Measurements from ENCODE around the gene FBXL20. TPM values are rescaled to one million over a fixed set of nuclear protein-coding genes. Genes with fewer than 3 reads are reported as not detected.

Gene FBXL20
- total RNA-seq, 4 donors from 2014 or later, result 20.5 to 34.7 (median 26.6) TPM

DNA sequence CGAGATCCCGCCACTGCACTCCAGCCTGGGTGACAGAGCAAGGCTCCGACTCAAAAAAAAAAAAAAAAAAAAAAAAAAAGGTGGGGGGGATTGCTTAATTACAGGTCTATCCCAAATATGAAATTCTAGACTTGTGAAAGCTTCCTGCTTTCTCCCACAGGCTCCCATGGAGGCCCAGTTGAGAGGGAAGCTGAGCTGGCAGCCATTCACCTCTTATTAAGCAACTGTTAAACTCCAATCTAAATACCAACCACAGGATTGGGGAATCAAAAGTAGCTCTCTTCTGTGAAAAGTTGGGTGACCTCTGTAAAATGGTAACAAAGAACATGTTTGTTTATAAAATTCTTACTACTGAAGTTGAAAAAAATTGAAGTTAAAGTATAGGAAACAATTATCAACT lies 129.9 kb downstream of the FBXL20 start:
- DNase-seq, result no peak
- peaks cover 0 to 86% (median 0%) of the 10 kb centered on the region in 3 donors for H3K36me3 ChIP-seq
- TF ChIP-seq POLR2A (IDR thresholded peaks at IDR 0.05), result no peak
- TF ChIP-seq CTCF (IDR thresholded peaks at IDR 0.05), result no peak

DNA sequence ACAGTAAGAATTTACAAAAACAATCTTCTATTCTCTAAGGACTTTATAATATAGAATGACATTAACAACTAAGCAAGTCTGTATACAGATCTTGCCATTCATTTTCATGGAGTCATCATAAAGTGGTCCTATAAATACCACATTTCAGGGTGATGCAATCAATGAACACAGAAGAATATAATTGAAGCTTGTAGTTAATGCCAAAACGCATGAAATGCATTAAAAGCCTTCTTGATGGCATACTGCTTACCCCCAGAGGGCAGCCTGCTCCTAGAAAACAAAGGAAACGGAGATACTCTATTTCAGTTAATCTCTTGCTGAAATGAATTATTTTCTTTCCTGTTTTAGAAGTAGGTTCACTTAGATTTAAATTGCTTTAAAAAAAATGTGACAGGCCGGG lies 130.5 kb downstream of the FBXL20 start:
- peaks cover 0 to 90% (median 0%) of the 10 kb centered on the region in 3 donors for H3K36me3 ChIP-seq

More for the DNA sequence above, 129.9 kb downstream of the FBXL20 start:
- Histone ChIP-seq H3K4me3 (no peak overlapping the region), H3K27me3 (no peaks in the 10 kb centered on the region), H3K4me1 (no peaks in the 10 kb centered on the region), H3K27ac (no peak overlapping the region), H3K9me3 (no peaks in the 10 kb centered on the region)

GRCh38 chr17:39264119-39264518 lies 137.3 kb downstream of the FBXL20 start:
- Histone ChIP-seq H3K27me3 (no peaks in the 10 kb centered on the region), H3K36me3 (peaks cover 0 to 97% (median 0%) of the 10 kb centered on the region in 3 donors), H3K9me3 (no peaks in the 10 kb centered on the region), H3K4me3 (no peak overlapping the region), H3K27ac (no peak overlapping the region), H3K4me1 (no peaks in the 10 kb centered on the region)
- no peak for TF ChIP-seq CTCF (IDR thresholded peaks at IDR 0.05)
- no peak for TF ChIP-seq POLR2A (IDR thresholded peaks at IDR 0.05)
- no peak for DNase-seq

More for the DNA sequence above, 130.5 kb downstream of the FBXL20 start:
- Histone ChIP-seq H3K27ac (no peak overlapping the region), H3K27me3 (no peaks in the 10 kb centered on the region), H3K4me1 (no peaks in the 10 kb centered on the region), H3K4me3 (no peak overlapping the region), H3K9me3 (no peaks in the 10 kb centered on the region)
- TF ChIP-seq POLR2A (IDR thresholded peaks at IDR 0.05) (no peak), CTCF (IDR thresholded peaks at IDR 0.05) (peak in 3 of 6 experiments; percentile 22 to 37 (median 31))
- no peak for DNase-seq

DNA sequence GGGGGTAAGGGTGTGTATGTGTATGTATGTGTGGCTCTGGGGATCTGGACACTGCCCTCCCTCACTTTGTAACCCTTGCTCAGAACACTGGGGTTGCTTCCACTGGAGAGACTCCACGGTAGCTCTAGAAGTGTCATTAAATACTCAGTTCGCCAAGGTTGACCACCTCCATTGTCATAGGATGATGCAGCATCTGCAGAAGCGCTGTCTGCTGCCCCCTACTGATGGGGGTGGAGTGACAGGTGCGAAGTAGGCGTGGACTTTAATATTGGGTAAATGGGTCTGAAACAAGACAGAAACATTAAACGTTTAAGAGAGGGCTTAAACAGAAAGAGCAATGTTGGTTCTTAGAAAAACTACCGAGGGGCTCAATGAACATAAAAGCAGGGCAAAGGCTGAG lies 140.1 kb downstream of the FBXL20 start:
- no peaks in the 10 kb centered on the region for H3K27me3 ChIP-seq
- no peak overlapping the region for H3K4me3 ChIP-seq
- H3K36me3 ChIP-seq, result peaks cover 0 to 86% (median 0%) of the 10 kb centered on the region in 3 donors
- no peaks in the 10 kb centered on the region for H3K4me1 ChIP-seq
- no peaks in the 10 kb centered on the region for H3K9me3 ChIP-seq
- DNase-seq, result no peak
- no peak overlapping the region for H3K27ac ChIP-seq
- TF ChIP-seq POLR2A (IDR thresholded peaks at IDR 0.05) (no peak), CTCF (IDR thresholded peaks at IDR 0.05) (peak in 2 of 6 experiments; percentile 6 to 17)

- TF ChIP-seq CTCF (IDR thresholded peaks at IDR 0.05), result no peak
- TF ChIP-seq POLR2A (IDR thresholded peaks at IDR 0.05), result no peak
- no peaks in the 10 kb centered on the region for H3K4me1 ChIP-seq
- H3K9me3 ChIP-seq, result no peaks in the 10 kb centered on the region
- peaks cover 0 to 41% (median 0%) of the 10 kb centered on the region in 3 donors for H3K36me3 ChIP-seq
- no peak overlapping the region for H3K4me3 ChIP-seq
- no peaks in the 10 kb centered on the region for H3K27me3 ChIP-seq
- H3K27ac ChIP-seq, result no peak overlapping the region
- DNase-seq, result no peak
Observed at GRCh38 chr17:39252788-39253460, 148.5 kb downstream of the FBXL20 start.

Measured in Peyer's patch (tissue), 4 donors.